HCT116 (cell line): Measurements from ENCODE around the gene OR4K2. TPM values are rescaled to one million over a fixed set of nuclear protein-coding genes. Genes with fewer than 3 reads are reported as not detected.

Experiments
- ATAC-seq: fragments of 200-7000 bp; cut with Tn5 transposase; 2 replicates; pipeline ENCODE4 v1.9.1; 2020; ENCODE audit warnings: mild to moderate bottlenecking, moderate library complexity
- BruUV-seq: library from RNA; stranded (reverse); fragments of 400-500 nt; replicated peaks from 2 replicates; lab custom pipeline; 2021; lab: Mats Ljungman, UMichigan
- CTCF ChIA-PET: fragments of 300-600 bp; sonication (Branson Sonifier 250); formaldehyde crosslinking; loops from one replicate; lab custom pipeline; 2021; ENCODE audit warnings: antibody characterized with exemption; lab: Charles Lee
- POLR2A ChIA-PET: fragments of 300-600, 350-600 bp; sonication (Branson Sonifier 250); formaldehyde crosslinking; loops from one replicate; lab custom pipeline; 2021; ENCODE audit warnings: antibody characterized with exemption; lab: Charles Lee
- RAD21 ChIA-PET, 2 experiments: fragments of 300-600 bp; sonication (Branson Sonifier 250); formaldehyde crosslinking; loops; one replicate each; lab custom pipeline; 2023; ENCODE audit warnings: low total read pairs in 2 of 2; ENCODE audit not compliant: uncharacterized antibody in 2 of 2, unreplicated experiment in 2 of 2, low non-redundant PET in 1 of 2; lab: Charles Lee
- DNase-seq: peaks from one replicate; pipeline ENCODE4 v3.0.0-alpha.2; 2010; ENCODE audit warnings: low read depth, low spot score
- H2AFZ ChIP-seq: fragments of 200-600 bp; shearing (Covaris generic), sonication (generic); 2 replicates; pipeline ENCODE4 v1.6.1; 2017; ENCODE audit warnings: low read depth, mixed run types, mixed read lengths, antibody characterized with exemption, low read length; ENCODE audit not compliant: poor library complexity, severe bottlenecking
- H3K27ac ChIP-seq: 2 replicates; pipeline ENCODE4 v1.5.1; 2012; ENCODE audit warnings: low read depth, low read length
- H3K27me3 ChIP-seq: fragments of 200-600 bp; sonication (generic); 2 replicates; pipeline ENCODE4 v1.6.1; 2016; ENCODE audit warnings: mixed run types, low read length, mixed read lengths; ENCODE audit not compliant: insufficient read depth
- H3K36me3 ChIP-seq, 2 experiments: fragments of 200-500 bp in 1 of 2; fragments of 200-600 bp in 1 of 2; sonication (Bioruptor generic) in 1 of 2; sonication (generic) in 1 of 2; 2 replicates each; pipeline versions ENCODE4 v1.5.1 to v1.6.1; 2014 to 2016; ENCODE audit warnings: low read length in 2 of 2, inconsistent platforms in 1 of 2, mixed read lengths in 1 of 2, mixed run types in 1 of 2; ENCODE audit not compliant: insufficient read depth in 2 of 2, control insufficient read depth in 1 of 2
- H3K4me1 ChIP-seq, 2 experiments: fragments of 200-600 bp in 1 of 2; sonication (generic) in 1 of 2; 2 replicates each; pipeline versions ENCODE4 v1.5.1 to v1.6.1; 2012 to 2017; ENCODE audit warnings: low read length in 2 of 2, inconsistent platforms in 1 of 2, mild to moderate bottlenecking in 1 of 2, mixed read lengths in 1 of 2, mixed run types in 1 of 2, moderate library complexity in 1 of 2; ENCODE audit not compliant: insufficient read depth in 2 of 2, control insufficient read depth in 1 of 2
- H3K4me2 ChIP-seq: fragments of 200-600 bp; sonication (generic); 2 replicates; pipeline ENCODE4 v1.6.1; 2017; ENCODE audit warnings: mixed run types, low read length, mixed read lengths
- H3K4me3 ChIP-seq, 2 experiments: fragments of 200-600 bp in 1 of 2; sonication (generic) in 1 of 2; replicated peaks in 1 of 2; 2 replicates each; pipeline ENCODE4 v1.5.1; 2011 to 2016; ENCODE audit warnings: low read length in 2 of 2, control low read depth in 1 of 2, low read depth in 1 of 2, mild to moderate bottlenecking in 1 of 2, mixed read lengths in 1 of 2, mixed run types in 1 of 2
- H3K79me2 ChIP-seq: fragments of 200-600 bp; sonication (generic); 2 replicates; pipeline ENCODE4 v1.6.1; 2017; ENCODE audit warnings: mild to moderate bottlenecking, mixed run types, low read length, moderate library complexity, mixed read lengths; ENCODE audit not compliant: insufficient read depth
- H3K9ac ChIP-seq: fragments of 200-600 bp; sonication (generic); 2 replicates; pipeline ENCODE4 v1.6.1; 2016; ENCODE audit warnings: low read length, mixed read lengths
- H3K9me2 ChIP-seq: fragments of 200-600 bp; sonication (generic), shearing (Covaris generic); 2 replicates; pipeline ENCODE4 v1.6.1; 2017; ENCODE audit warnings: mixed run types, mild to moderate bottlenecking, moderate library complexity; ENCODE audit not compliant: insufficient read depth
- H3K9me3 ChIP-seq, 2 experiments: fragments of 200-500 bp in 1 of 2; fragments of 200-600 bp in 1 of 2; sonication (Bioruptor generic) in 1 of 2; sonication (generic) in 1 of 2; 2 replicates each; pipeline ENCODE4 v1.6.1; 2014 to 2017; ENCODE audit warnings: low read length in 2 of 2, mixed read lengths in 2 of 2, inconsistent platforms in 1 of 2, low read depth in 1 of 2, mild to moderate bottlenecking in 1 of 2, mixed run types in 1 of 2, moderate library complexity in 1 of 2; ENCODE audit not compliant: control insufficient read depth in 1 of 2, insufficient read depth in 1 of 2
- H4K20me1 ChIP-seq: fragments of 200-600 bp; sonication (generic), shearing (Covaris generic); 2 replicates; pipeline ENCODE4 v1.6.1; 2017; ENCODE audit warnings: mixed run types, mild to moderate bottlenecking, moderate library complexity; ENCODE audit not compliant: insufficient read depth
- CEBPB ChIP-seq: IDR thresholded peaks from 2 replicates; pipeline ENCODE4 v1.6.1; 2012; ENCODE audit warnings: low read depth
- EGR1 ChIP-seq: IDR thresholded peaks from 2 replicates; pipeline ENCODE4 v1.6.1; 2012; ENCODE audit warnings: low read depth
- ELF1 ChIP-seq: IDR thresholded peaks from 2 replicates; pipeline ENCODE4 v1.6.1; 2012; ENCODE audit warnings: low read depth, borderline replicate concordance
- EZH2 ChIP-seq: fragments of 200-600 bp; sonication (generic); IDR thresholded peaks from 2 replicates; pipeline ENCODE4 v1.6.1; 2017; ENCODE audit warnings: antibody characterized with exemption, mixed run types
- FOSL1 ChIP-seq: IDR thresholded peaks from 2 replicates; pipeline ENCODE4 v1.6.1; 2012; ENCODE audit warnings: low read depth
- JUND ChIP-seq: IDR thresholded peaks from 2 replicates; pipeline ENCODE4 v1.6.1; 2012
- MAX ChIP-seq: IDR thresholded peaks from 2 replicates; pipeline ENCODE4 v1.6.1; 2012
- POLR2A ChIP-seq: IDR thresholded peaks from 2 replicates; pipeline ENCODE4 v1.7.0; 2011; ENCODE audit warnings: borderline replicate concordance; ENCODE audit not compliant: insufficient read depth, insufficient read length; ENCODE audit errors: extremely low read depth
- SIN3A ChIP-seq: IDR thresholded peaks from 2 replicates; pipeline ENCODE4 v1.6.1; 2012; ENCODE audit warnings: low read depth
- SRF ChIP-seq: IDR thresholded peaks from 2 replicates; pipeline ENCODE4 v1.6.1; 2012; ENCODE audit warnings: low read depth
- TCF7L2 ChIP-seq: IDR thresholded peaks from 2 replicates; pipeline ENCODE4 v1.7.0; 2011; ENCODE audit warnings: borderline replicate concordance, inconsistent platforms; ENCODE audit not compliant: insufficient read depth, insufficient read length; ENCODE audit errors: extremely low read depth
- YY1 ChIP-seq: IDR thresholded peaks from 2 replicates; pipeline ENCODE4 v1.6.1; 2011; ENCODE audit warnings: low read length, low read depth, moderate library complexity, mild to moderate bottlenecking; ENCODE audit not compliant: insufficient replicate concordance; ENCODE audit errors: extremely low read depth
- ZFX ChIP-seq: fragments of 450-650 bp; IDR thresholded peaks from 2 replicates; pipeline ENCODE4 v1.6.1; 2017
- ZNF274 ChIP-seq: fragments of 200-500 bp; sonication (Bioruptor generic); IDR thresholded peaks from 2 replicates; pipeline ENCODE4 v1.6.1; 2014; ENCODE audit warnings: mild to moderate bottlenecking, low read depth, low read length, inconsistent platforms
- intact Hi-C: fragments of 100-400 bp; cut with micrococcal nuclease; formaldehyde crosslinking; loops from 2 replicates; pipeline ENCODE4 v1.10.0; 2022
- total RNA-seq: library from RNA; stranded (reverse); gene quantifications from one replicate; pipeline ENCODE4 v1.2.1, GENCODE V29; 2021; ENCODE audit not compliant: unreplicated experiment
- TF ChIP-seq, protein P1 (sequence below), 3 experiments: fragments of 200-600 bp in 1 of 3; sonication (generic) in 1 of 3; IDR thresholded peaks in 2 of 3; conservative IDR thresholded peaks in 1 of 3; 2 replicates each; pipeline ENCODE4 v1.5.1; 2012 to 2017; ENCODE audit warnings: low read depth in 2 of 3, low read length in 2 of 3, antibody characterized with exemption in 1 of 3, borderline replicate concordance in 1 of 3, control low read depth in 1 of 3, mild to moderate bottlenecking in 1 of 3, mixed read lengths in 1 of 3, mixed run types in 1 of 3, moderate library complexity in 1 of 3; ENCODE audit not compliant: insufficient read depth in 1 of 3
- TF ChIP-seq, protein P2 (sequence below): IDR thresholded peaks from 2 replicates; pipeline ENCODE4 v1.6.1; 2012; ENCODE audit warnings: low read depth
- TF ChIP-seq, protein P3 (sequence below): IDR thresholded peaks from 2 replicates; pipeline ENCODE4 v1.6.1; 2012

Gene OR4K2
- total RNA-seq, 1 experiment from 2014 or later, result not detected

DNA sequence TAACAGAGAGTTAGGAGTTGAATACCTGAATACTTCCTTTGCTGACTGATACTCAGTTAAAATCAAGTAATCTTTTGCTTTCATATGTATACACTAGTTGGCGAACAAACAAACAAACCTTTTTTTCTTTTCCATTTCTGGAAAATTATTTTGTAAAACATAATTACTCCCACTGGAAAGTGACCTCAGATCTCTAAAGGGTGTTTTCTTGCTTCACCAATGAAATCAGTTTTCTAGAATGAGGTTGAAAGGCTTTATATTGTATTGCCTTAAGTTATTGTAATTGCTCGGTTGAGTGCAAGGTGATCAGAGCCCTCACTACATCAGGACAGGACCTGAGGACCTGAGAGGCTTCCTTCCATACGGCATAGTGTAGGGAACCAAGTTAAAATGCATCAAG, 55.7 kb downstream of the OR4K2 start, which contains the start of gene OR4K1:
TSS of gene OR4K1 (plus strand) at position 301 of the 400 bp plus-strand sequence. CDS start 4,750 bp downstream, outside the sequence.
- BruUV-seq, result no TSS peak
- Histone ChIP-seq H2AFZ (no peak within 1 kb of the TSS), H3K79me2 (no peaks in the 10 kb centered on the region), H3K9ac (no peak within 1 kb of the TSS), H3K4me3 (no peak within 1 kb of the TSS), H3K9me3 (peaks cover 23 to 37% of the 10 kb centered on the region in 2 experiments), H3K27ac (no peak within 1 kb of the TSS), H3K27me3 (no peaks in the 10 kb centered on the region), H3K36me3 (no peaks in the 10 kb centered on the region), H3K4me2 (no peak within 1 kb of the TSS), H3K9me2 (no peaks in the 10 kb centered on the region), H3K4me1 (no peaks in the 10 kb centered on the region), H4K20me1 (no peaks in the 10 kb centered on the region)
- POLR2A ChIA-PET, result no interaction called here
- intact Hi-C loops, result loop anchor here (10.0 kb wide), 1 partner anchor 46 kb away; no protein-coding TSS in a partner anchor
- ATAC-seq (no peak), DNase-seq (no peak)
- CTCF ChIA-PET, result no interaction called here
- RAD21 ChIA-PET, result no interaction called here
- TF ChIP-seq SRF, result no peak
- TF ChIP-seq TCF7L2, result no peak
- TF ChIP-seq, protein P1, sequence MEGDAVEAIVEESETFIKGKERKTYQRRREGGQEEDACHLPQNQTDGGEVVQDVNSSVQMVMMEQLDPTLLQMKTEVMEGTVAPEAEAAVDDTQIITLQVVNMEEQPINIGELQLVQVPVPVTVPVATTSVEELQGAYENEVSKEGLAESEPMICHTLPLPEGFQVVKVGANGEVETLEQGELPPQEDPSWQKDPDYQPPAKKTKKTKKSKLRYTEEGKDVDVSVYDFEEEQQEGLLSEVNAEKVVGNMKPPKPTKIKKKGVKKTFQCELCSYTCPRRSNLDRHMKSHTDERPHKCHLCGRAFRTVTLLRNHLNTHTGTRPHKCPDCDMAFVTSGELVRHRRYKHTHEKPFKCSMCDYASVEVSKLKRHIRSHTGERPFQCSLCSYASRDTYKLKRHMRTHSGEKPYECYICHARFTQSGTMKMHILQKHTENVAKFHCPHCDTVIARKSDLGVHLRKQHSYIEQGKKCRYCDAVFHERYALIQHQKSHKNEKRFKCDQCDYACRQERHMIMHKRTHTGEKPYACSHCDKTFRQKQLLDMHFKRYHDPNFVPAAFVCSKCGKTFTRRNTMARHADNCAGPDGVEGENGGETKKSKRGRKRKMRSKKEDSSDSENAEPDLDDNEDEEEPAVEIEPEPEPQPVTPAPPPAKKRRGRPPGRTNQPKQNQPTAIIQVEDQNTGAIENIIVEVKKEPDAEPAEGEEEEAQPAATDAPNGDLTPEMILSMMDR (IDR thresholded peaks at IDR 0.05 in 2 of 3, conservative IDR thresholded peaks at IDR 0.05 in 1 of 3; ENCODE audit: borderline replicate concordance in 1 of 3, insufficient read depth in 1 of 3, low read depth in 2 of 3, low read length in 2 of 3), result no peak
- no peak for TF ChIP-seq POLR2A
- TF ChIP-seq, protein P2, sequence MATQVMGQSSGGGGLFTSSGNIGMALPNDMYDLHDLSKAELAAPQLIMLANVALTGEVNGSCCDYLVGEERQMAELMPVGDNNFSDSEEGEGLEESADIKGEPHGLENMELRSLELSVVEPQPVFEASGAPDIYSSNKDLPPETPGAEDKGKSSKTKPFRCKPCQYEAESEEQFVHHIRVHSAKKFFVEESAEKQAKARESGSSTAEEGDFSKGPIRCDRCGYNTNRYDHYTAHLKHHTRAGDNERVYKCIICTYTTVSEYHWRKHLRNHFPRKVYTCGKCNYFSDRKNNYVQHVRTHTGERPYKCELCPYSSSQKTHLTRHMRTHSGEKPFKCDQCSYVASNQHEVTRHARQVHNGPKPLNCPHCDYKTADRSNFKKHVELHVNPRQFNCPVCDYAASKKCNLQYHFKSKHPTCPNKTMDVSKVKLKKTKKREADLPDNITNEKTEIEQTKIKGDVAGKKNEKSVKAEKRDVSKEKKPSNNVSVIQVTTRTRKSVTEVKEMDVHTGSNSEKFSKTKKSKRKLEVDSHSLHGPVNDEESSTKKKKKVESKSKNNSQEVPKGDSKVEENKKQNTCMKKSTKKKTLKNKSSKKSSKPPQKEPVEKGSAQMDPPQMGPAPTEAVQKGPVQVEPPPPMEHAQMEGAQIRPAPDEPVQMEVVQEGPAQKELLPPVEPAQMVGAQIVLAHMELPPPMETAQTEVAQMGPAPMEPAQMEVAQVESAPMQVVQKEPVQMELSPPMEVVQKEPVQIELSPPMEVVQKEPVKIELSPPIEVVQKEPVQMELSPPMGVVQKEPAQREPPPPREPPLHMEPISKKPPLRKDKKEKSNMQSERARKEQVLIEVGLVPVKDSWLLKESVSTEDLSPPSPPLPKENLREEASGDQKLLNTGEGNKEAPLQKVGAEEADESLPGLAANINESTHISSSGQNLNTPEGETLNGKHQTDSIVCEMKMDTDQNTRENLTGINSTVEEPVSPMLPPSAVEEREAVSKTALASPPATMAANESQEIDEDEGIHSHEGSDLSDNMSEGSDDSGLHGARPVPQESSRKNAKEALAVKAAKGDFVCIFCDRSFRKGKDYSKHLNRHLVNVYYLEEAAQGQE, result no peak
- TF ChIP-seq, protein P3, sequence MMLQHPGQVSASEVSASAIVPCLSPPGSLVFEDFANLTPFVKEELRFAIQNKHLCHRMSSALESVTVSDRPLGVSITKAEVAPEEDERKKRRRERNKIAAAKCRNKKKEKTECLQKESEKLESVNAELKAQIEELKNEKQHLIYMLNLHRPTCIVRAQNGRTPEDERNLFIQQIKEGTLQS, result no peak
- no peak for TF ChIP-seq FOSL1
- TF ChIP-seq SIN3A, result no peak
- no peak for TF ChIP-seq EZH2
- no peak for TF ChIP-seq CEBPB
- TF ChIP-seq MAX, result no peak
- TF ChIP-seq ZNF274, result no peak
- no peak for TF ChIP-seq ELF1
- TF ChIP-seq EGR1, result no peak
- no peak for TF ChIP-seq YY1
- TF ChIP-seq ZFX, result no peak
- TF ChIP-seq JUND, result no peak
